ENCODE results near the gene WDR4. TPM values are rescaled to one million over a fixed set of nuclear protein-coding genes. Genes with fewer than 3 reads are reported as not detected.

Gene WDR4
- total RNA-seq, 1 donor from 2014 or later = 5.7 TPM

- peaks cover 12% of the 10 kb centered on the region for H3K9me3 Mint-ChIP-seq
- Histone ChIP-seq H3K4me2 (no peak overlapping the region), H3K27ac (no peak overlapping the region), H3K27me3 (no peaks in the 10 kb centered on the region), H3K9me3 (ENCODE audit: low read depth) (peaks cover 7% of the 10 kb centered on the region), H3K4me3 (no peak overlapping the region), H3F3A (ENCODE audit: low read depth) (no peaks in the 10 kb centered on the region), H3K9ac (no peak overlapping the region), H3K4me1 (no peaks in the 10 kb centered on the region), H4K20me1 (ENCODE audit: low read depth) (no peaks in the 10 kb centered on the region), H3K79me2 (ENCODE audit: low read depth) (no peaks in the 10 kb centered on the region), H3K36me3 (peaks cover 9% of the 10 kb centered on the region), H2AFZ (replicated peaks) (no peak overlapping the region)
- TF ChIP-seq CTCF (IDR thresholded peaks at IDR 0.05) (no peak), EZH2phosphoT487 (IDR thresholded peaks at IDR 0.05) (no peak), EZH2 (IDR thresholded peaks at IDR 0.05) (no peak)
- H3K27ac Mint-ChIP-seq = peak overlapping the region; percentile 5
- H3K27me3 Mint-ChIP-seq (ENCODE audit: insufficient read depth, low read depth) = no peaks in the 10 kb centered on the region
- no peak for DNase-seq (ENCODE audit: low spot score)
- H3K4me3 Mint-ChIP-seq = no peak overlapping the region
- H3K4me1 Mint-ChIP-seq = no peaks in the 10 kb centered on the region
- peaks cover 46% of the 10 kb centered on the region for H3K36me3 Mint-ChIP-seq
Measured at GRCh38 chr21:42906233-42906632, 26.9 kb upstream of the WDR4 start.

GRCh38 chr21:42905195-42905594 lies 25.9 kb upstream of the WDR4 start:
- Mint-ChIP-seq H3K9me3 (peaks cover 12% of the 10 kb centered on the region), H3K4me1 (no peaks in the 10 kb centered on the region), H3K27ac (no peak overlapping the region), H3K27me3 (ENCODE audit: insufficient read depth, low read depth) (no peaks in the 10 kb centered on the region), H3K4me3 (no peak overlapping the region), H3K36me3 (peaks cover 46% of the 10 kb centered on the region)
- Histone ChIP-seq H3K27ac (no peak overlapping the region), H3K79me2 (ENCODE audit: low read depth) (peaks cover 4% of the 10 kb centered on the region), H3K27me3 (no peaks in the 10 kb centered on the region), H3K36me3 (peaks cover 9% of the 10 kb centered on the region), H3K9me3 (ENCODE audit: low read depth) (peaks cover 7% of the 10 kb centered on the region), H4K20me1 (ENCODE audit: low read depth) (no peaks in the 10 kb centered on the region), H3K4me2 (no peak overlapping the region), H3F3A (ENCODE audit: low read depth) (no peaks in the 10 kb centered on the region), H3K9ac (no peak overlapping the region), H3K4me3 (no peak overlapping the region), H2AFZ (replicated peaks) (no peak overlapping the region), H3K4me1 (no peaks in the 10 kb centered on the region)
- no peak for DNase-seq (ENCODE audit: low spot score)
- no peak for TF ChIP-seq EZH2 (IDR thresholded peaks at IDR 0.05)
- TF ChIP-seq CTCF (IDR thresholded peaks at IDR 0.05) = no peak
- TF ChIP-seq EZH2phosphoT487 (IDR thresholded peaks at IDR 0.05) = no peak

GRCh38 chr21:42903817-42904216 lies 24.5 kb upstream of the WDR4 start:
- Mint-ChIP-seq H3K4me3 (no peak overlapping the region), H3K36me3 (peaks cover 44% of the 10 kb centered on the region), H3K4me1 (no peaks in the 10 kb centered on the region), H3K9me3 (peaks cover 12% of the 10 kb centered on the region), H3K27ac (no peak overlapping the region), H3K27me3 (ENCODE audit: insufficient read depth, low read depth) (no peaks in the 10 kb centered on the region)
- Histone ChIP-seq H3K4me2 (no peak overlapping the region), H3K27ac (no peak overlapping the region), H3K27me3 (no peaks in the 10 kb centered on the region), H2AFZ (replicated peaks) (no peak overlapping the region), H3K36me3 (peaks cover 9% of the 10 kb centered on the region), H3K9ac (no peak overlapping the region), H3K79me2 (ENCODE audit: low read depth) (peaks cover 4% of the 10 kb centered on the region), H3K4me1 (no peaks in the 10 kb centered on the region), H3K4me3 (no peak overlapping the region), H3F3A (ENCODE audit: low read depth) (no peaks in the 10 kb centered on the region), H3K9me3 (ENCODE audit: low read depth) (peaks cover 7% of the 10 kb centered on the region), H4K20me1 (ENCODE audit: low read depth) (no peaks in the 10 kb centered on the region)
- DNase-seq (ENCODE audit: low spot score) = no peak
- TF ChIP-seq CTCF (IDR thresholded peaks at IDR 0.05) (no peak), EZH2 (IDR thresholded peaks at IDR 0.05) (no peak), EZH2phosphoT487 (IDR thresholded peaks at IDR 0.05) (no peak)
